Left lung (tissue), 10 donors: ENCODE data around the gene GATC. TPM values are rescaled to one million over a fixed set of nuclear protein-coding genes. Genes with fewer than 3 reads are reported as not detected.

ENCODE experiments used
- ATAC-seq: fragments of 200-7000 bp; cut with Tn5 transposase; one replicate; pipeline ENCODE4 v1.9.1; 2020; ENCODE audit warnings: moderate library complexity
- DNase-seq, 4 donors: peaks; one replicate each; pipeline ENCODE4 v3.0.0-alpha.2; 2013 to 2020
- H3K27ac ChIP-seq, 2 donors: fragments of 200-600 bp; sonication (generic) in 1 of 2; one replicate each; pipeline versions ENCODE4 v1.5.0 to v1.8.0; 2020 to 2021
- H3K27me3 ChIP-seq, 2 donors: fragments of 200-600 bp; sonication (generic) in 1 of 2; one replicate each; pipeline versions ENCODE4 v1.5.0 to v1.8.0; 2020 to 2021
- H3K36me3 ChIP-seq, 2 donors: fragments of 200-600 bp; sonication (generic) in 1 of 2; one replicate each; pipeline versions ENCODE4 v1.5.0 to v1.8.0; 2020 to 2021
- H3K4me1 ChIP-seq, 2 donors: fragments of 200-600 bp; one replicate each; pipeline ENCODE4 v1.8.0; 2021
- H3K4me3 ChIP-seq, 2 donors: fragments of 200-600 bp; sonication (generic) in 1 of 2; one replicate each; pipeline versions ENCODE4 v1.5.0 to v1.8.0; 2020 to 2021; ENCODE audit warnings: mild to moderate bottlenecking in 1 of 2
- H3K9me3 ChIP-seq, 2 donors: fragments of 200-600 bp; sonication (generic) in 1 of 2; one replicate each; pipeline versions ENCODE4 v1.5.0 to v1.8.0; 2020 to 2021
- intact Hi-C, 2 donors: fragments of 100-400 bp; cut with DNase I; formaldehyde crosslinking; loops; one replicate each; pipeline versions ENCODE4 v1.11.2 to v1.14.2; 2022
- polyA plus RNA-seq, 6 donors: library from polyadenylated mRNA; unstranded; fragments of 120-200 nt; gene quantifications; one replicate each; pipeline ENCODE4 v1.2.1, GENCODE V29; 2013; ENCODE audit not compliant: insufficient read length in 6 of 6
- total RNA-seq, 2 donors: library from RNA; stranded (reverse); fragmentation: NEBNext Ultra II Directional; extraction: Animal tissue kit (Norgen Biotek cat#: 25700); gene quantifications; one replicate each; pipeline ENCODE4 v1.2.1, GENCODE V29; 2021
- TF ChIP-seq, protein P1 (sequence below), 2 donors: fragments of 200-600 bp; sonication (generic) in 1 of 2; IDR thresholded peaks; one replicate each; pipeline versions ENCODE4 v1.5.0 to v1.8.0; 2021; ENCODE audit warnings: antibody characterized with exemption in 2 of 2
- donor health status: DM: no; HTN: yes; CAD: no.
- donor health status: DM: no; HTN: no; CAD: no.

The GATC gene
- total and polyA plus RNA-seq, 8 donors: 30.1 to 33.3 (median 31.6) TPM

GRCh38 chr12:120496413-120497340, 50.4 kb downstream of the GATC start:
- intact Hi-C loops: no loop called here
- Histone ChIP-seq H3K36me3 (peaks cover 0 to 30% of the 10 kb centered on the region in 2 donors), H3K27me3 (no peaks in the 10 kb centered on the region), H3K27ac (peak overlapping the region; percentile 83 to 90), H3K4me1 (peaks cover 11 to 28% of the 10 kb centered on the region in 2 donors), H3K4me3 (peak overlapping the region; percentile 95 to 99), H3K9me3 (no peaks in the 10 kb centered on the region)
- peak; percentile 75 for ATAC-seq
- DNase-seq: peak; percentile 36 to 85 (median 70)
- TF ChIP-seq, protein P1, sequence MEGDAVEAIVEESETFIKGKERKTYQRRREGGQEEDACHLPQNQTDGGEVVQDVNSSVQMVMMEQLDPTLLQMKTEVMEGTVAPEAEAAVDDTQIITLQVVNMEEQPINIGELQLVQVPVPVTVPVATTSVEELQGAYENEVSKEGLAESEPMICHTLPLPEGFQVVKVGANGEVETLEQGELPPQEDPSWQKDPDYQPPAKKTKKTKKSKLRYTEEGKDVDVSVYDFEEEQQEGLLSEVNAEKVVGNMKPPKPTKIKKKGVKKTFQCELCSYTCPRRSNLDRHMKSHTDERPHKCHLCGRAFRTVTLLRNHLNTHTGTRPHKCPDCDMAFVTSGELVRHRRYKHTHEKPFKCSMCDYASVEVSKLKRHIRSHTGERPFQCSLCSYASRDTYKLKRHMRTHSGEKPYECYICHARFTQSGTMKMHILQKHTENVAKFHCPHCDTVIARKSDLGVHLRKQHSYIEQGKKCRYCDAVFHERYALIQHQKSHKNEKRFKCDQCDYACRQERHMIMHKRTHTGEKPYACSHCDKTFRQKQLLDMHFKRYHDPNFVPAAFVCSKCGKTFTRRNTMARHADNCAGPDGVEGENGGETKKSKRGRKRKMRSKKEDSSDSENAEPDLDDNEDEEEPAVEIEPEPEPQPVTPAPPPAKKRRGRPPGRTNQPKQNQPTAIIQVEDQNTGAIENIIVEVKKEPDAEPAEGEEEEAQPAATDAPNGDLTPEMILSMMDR (IDR thresholded peaks at IDR 0.05): no peak

GRCh38 chr12:120497524-120498150, 51.4 kb downstream of the GATC start:
- Histone ChIP-seq H3K27ac (peak overlapping the region; percentile 14 to 83), H3K36me3 (peaks cover 0 to 37% of the 10 kb centered on the region in 2 donors), H3K4me1 (peaks cover 11 to 28% of the 10 kb centered on the region in 2 donors), H3K9me3 (no peaks in the 10 kb centered on the region), H3K27me3 (no peaks in the 10 kb centered on the region), H3K4me3 (peak overlapping the region; percentile 95 to 99)
- DNase-seq: no peak
- no peak for ATAC-seq
- TF ChIP-seq, protein P1 (IDR thresholded peaks at IDR 0.05): no peak
- intact Hi-C loops: no loop called here

DNA sequence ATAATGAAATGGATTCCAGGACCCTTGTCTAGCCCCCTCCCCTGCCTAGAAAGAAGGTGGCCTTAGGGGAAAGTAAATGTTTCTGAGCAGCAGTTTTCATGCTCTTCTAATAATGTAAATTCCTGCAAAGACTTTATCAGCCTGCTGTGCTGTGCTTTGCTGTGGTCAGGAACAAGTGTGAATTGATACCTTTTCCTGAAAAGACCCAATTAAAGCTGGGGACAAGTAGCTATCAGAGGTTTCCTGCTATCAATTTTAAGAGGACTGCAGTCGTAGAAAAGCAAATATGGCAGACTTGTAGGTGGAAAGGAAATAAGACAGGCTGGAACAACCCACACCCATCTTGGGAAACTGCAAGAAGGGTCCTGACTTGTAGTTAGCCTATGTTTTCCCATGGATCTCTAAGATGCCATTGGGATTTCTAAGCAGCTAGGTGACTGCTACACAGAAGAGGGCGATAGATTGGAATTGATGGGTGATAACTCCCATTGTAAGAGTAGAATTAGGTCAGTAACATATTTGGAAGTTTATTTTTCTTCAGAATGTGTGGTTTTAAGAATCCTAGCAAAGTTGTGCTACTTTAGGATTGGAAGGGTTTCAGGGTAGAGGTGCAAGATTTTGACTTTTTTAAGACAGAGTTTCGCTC, 52.7 kb downstream of the GATC start:
- no peak for DNase-seq
- intact Hi-C loops: no loop called here
- TF ChIP-seq, protein P1 (IDR thresholded peaks at IDR 0.05): no peak
- Histone ChIP-seq H3K27me3 (no peaks in the 10 kb centered on the region), H3K9me3 (no peaks in the 10 kb centered on the region), H3K36me3 (peaks cover 0 to 50% of the 10 kb centered on the region in 2 donors), H3K27ac (no peak overlapping the region), H3K4me1 (peaks cover 11 to 28% of the 10 kb centered on the region in 2 donors), H3K4me3 (no peak overlapping the region)
- ATAC-seq: no peak

DNA sequence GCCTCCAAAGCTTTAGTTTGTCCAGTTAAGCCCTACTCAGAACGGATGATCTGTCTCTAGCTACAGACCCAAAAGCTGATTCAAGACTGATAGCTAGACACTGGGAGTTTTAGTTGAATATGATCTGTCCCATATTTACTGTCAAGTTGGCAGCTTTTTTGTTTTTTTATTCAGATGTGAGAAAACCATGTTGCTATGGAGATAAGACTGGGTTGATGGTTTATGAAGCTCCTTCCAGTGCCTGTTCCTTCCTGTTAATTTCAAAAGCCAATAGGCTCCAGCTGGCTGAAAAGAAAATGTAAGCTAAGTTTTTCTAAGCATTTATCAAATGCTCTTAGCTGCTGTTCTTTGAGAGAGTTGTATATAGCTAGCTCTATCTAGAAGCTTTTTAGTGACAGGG, 54.3 kb downstream of the GATC start:
- TF ChIP-seq, protein P1 (IDR thresholded peaks at IDR 0.05): no peak
- H3K27me3 ChIP-seq: no peaks in the 10 kb centered on the region
- peak in 1 of 4 donors; percentile 13 for DNase-seq
- no peak for ATAC-seq
- no peak overlapping the region for H3K27ac ChIP-seq
- peaks cover 0 to 53% of the 10 kb centered on the region in 2 donors for H3K36me3 ChIP-seq
- H3K4me3 ChIP-seq: no peak overlapping the region
- intact Hi-C loops: no loop called here
- H3K9me3 ChIP-seq: no peaks in the 10 kb centered on the region
- peaks cover 11 to 20% of the 10 kb centered on the region in 2 donors for H3K4me1 ChIP-seq
